ENCODE data around the gene IVD. TPM values are rescaled to one million over a fixed set of nuclear protein-coding genes. Genes with fewer than 3 reads are reported as not detected.

The IVD gene
- total RNA-seq, 1 donor from 2014 or later, result 33.4 TPM

- no peaks in the 10 kb centered on the region for H3K9me3 ChIP-seq (ENCODE audit: control insufficient read depth in 3 of 3, low read length in 3 of 3)
- H3K4me1 ChIP-seq (ENCODE audit: control insufficient read depth in 3 of 3, insufficient read depth in 3 of 3, low read length in 3 of 3), result peaks cover 0 to under 1% (median 0%) of the 10 kb centered on the region in 3 donors
- H3K27ac ChIP-seq (ENCODE audit: low read depth, low read length), result no peak overlapping the region
- H3K36me3 ChIP-seq (ENCODE audit: control insufficient read depth in 3 of 3, insufficient read depth in 3 of 3, low read length in 3 of 3), result peaks cover 53 to 70% (median 64%) of the 10 kb centered on the region in 3 donors
- H3K27me3 ChIP-seq (ENCODE audit: control insufficient read depth in 3 of 3, insufficient read depth in 3 of 3, low read length in 3 of 3), result no peaks in the 10 kb centered on the region
- no peak overlapping the region for H3K9ac ChIP-seq (ENCODE audit: low read depth in 1 of 3, low read length in 3 of 3)
- no peak overlapping the region for H3K4me3 ChIP-seq (ENCODE audit: low read length in 3 of 3)
Measured at GRCh38 chr15:40414816-40415215, 9.2 kb downstream of the IVD start.

GRCh38 chr15:40415226-40415625 is 9.6 kb downstream of the IVD start:
- Histone ChIP-seq H3K4me3 (ENCODE audit: low read length in 3 of 3) (no peak overlapping the region), H3K9ac (ENCODE audit: low read depth in 1 of 3, low read length in 3 of 3) (no peak overlapping the region), H3K36me3 (ENCODE audit: control insufficient read depth in 3 of 3, insufficient read depth in 3 of 3, low read length in 3 of 3) (peaks cover 51 to 67% (median 61%) of the 10 kb centered on the region in 3 donors), H3K27ac (ENCODE audit: low read depth, low read length) (no peak overlapping the region), H3K27me3 (ENCODE audit: control insufficient read depth in 3 of 3, insufficient read depth in 3 of 3, low read length in 3 of 3) (no peaks in the 10 kb centered on the region), H3K9me3 (ENCODE audit: control insufficient read depth in 3 of 3, low read length in 3 of 3) (no peaks in the 10 kb centered on the region), H3K4me1 (ENCODE audit: control insufficient read depth in 3 of 3, insufficient read depth in 3 of 3, low read length in 3 of 3) (peaks cover 2 to 5% (median 3%) of the 10 kb centered on the region in 3 donors)

- no peak overlapping the region for H3K4me3 ChIP-seq (ENCODE audit: low read length in 3 of 3)
- no peak overlapping the region for H3K9ac ChIP-seq (ENCODE audit: low read depth in 1 of 3, low read length in 3 of 3)
- H3K27ac ChIP-seq (ENCODE audit: low read depth, low read length), result no peak overlapping the region
- H3K36me3 ChIP-seq (ENCODE audit: control insufficient read depth in 3 of 3, insufficient read depth in 3 of 3, low read length in 3 of 3), result peaks cover 44 to 59% (median 53%) of the 10 kb centered on the region in 3 donors
- no peaks in the 10 kb centered on the region for H3K9me3 ChIP-seq (ENCODE audit: control insufficient read depth in 3 of 3, low read length in 3 of 3)
- peaks cover 10 to 13% (median 11%) of the 10 kb centered on the region in 3 donors for H3K4me1 ChIP-seq (ENCODE audit: control insufficient read depth in 3 of 3, insufficient read depth in 3 of 3, low read length in 3 of 3)
- no peaks in the 10 kb centered on the region for H3K27me3 ChIP-seq (ENCODE audit: control insufficient read depth in 3 of 3, insufficient read depth in 3 of 3, low read length in 3 of 3)
Measured at GRCh38 chr15:40416056-40416455, 10.5 kb downstream of the IVD start.

GRCh38 chr15:40418126-40418525 is 12.5 kb downstream of the IVD start:
- peaks cover 32 to 44% (median 44%) of the 10 kb centered on the region in 3 donors for H3K36me3 ChIP-seq (ENCODE audit: control insufficient read depth in 3 of 3, insufficient read depth in 3 of 3, low read length in 3 of 3)
- H3K4me3 ChIP-seq (ENCODE audit: low read length in 3 of 3), result no peak overlapping the region
- no peak overlapping the region for H3K9ac ChIP-seq (ENCODE audit: low read depth in 1 of 3, low read length in 3 of 3)
- no peaks in the 10 kb centered on the region for H3K9me3 ChIP-seq (ENCODE audit: control insufficient read depth in 3 of 3, low read length in 3 of 3)
- no peak overlapping the region for H3K27ac ChIP-seq (ENCODE audit: low read depth, low read length)
- no peaks in the 10 kb centered on the region for H3K27me3 ChIP-seq (ENCODE audit: control insufficient read depth in 3 of 3, insufficient read depth in 3 of 3, low read length in 3 of 3)
- peaks cover 20 to 23% (median 21%) of the 10 kb centered on the region in 3 donors for H3K4me1 ChIP-seq (ENCODE audit: control insufficient read depth in 3 of 3, insufficient read depth in 3 of 3, low read length in 3 of 3)

- Histone ChIP-seq H3K27ac (ENCODE audit: low read depth, low read length) (peak overlapping the region; percentile 66), H3K27me3 (ENCODE audit: control insufficient read depth in 3 of 3, insufficient read depth in 3 of 3, low read length in 3 of 3) (no peaks in the 10 kb centered on the region), H3K4me3 (ENCODE audit: low read length in 3 of 3) (no peak overlapping the region), H3K36me3 (ENCODE audit: control insufficient read depth in 3 of 3, insufficient read depth in 3 of 3, low read length in 3 of 3) (peaks cover 19 to 29% (median 27%) of the 10 kb centered on the region in 3 donors), H3K9ac (ENCODE audit: low read depth in 1 of 3, low read length in 3 of 3) (peak overlapping the region in 2 of 3 donors; percentile 50 to 57), H3K9me3 (ENCODE audit: control insufficient read depth in 3 of 3, low read length in 3 of 3) (no peaks in the 10 kb centered on the region), H3K4me1 (ENCODE audit: control insufficient read depth in 3 of 3, insufficient read depth in 3 of 3, low read length in 3 of 3) (peaks cover 20 to 27% (median 21%) of the 10 kb centered on the region in 3 donors)
Measured at GRCh38 chr15:40420071-40420713, 14.6 kb downstream of the IVD start.

GRCh38 chr15:40420793-40421192 is 15.2 kb downstream of the IVD start:
- Histone ChIP-seq H3K4me3 (ENCODE audit: low read length in 3 of 3) (no peak overlapping the region), H3K9ac (ENCODE audit: low read depth in 1 of 3, low read length in 3 of 3) (peak overlapping the region in 1 of 3 donors; percentile 57), H3K36me3 (ENCODE audit: control insufficient read depth in 3 of 3, insufficient read depth in 3 of 3, low read length in 3 of 3) (peaks cover 13 to 23% (median 21%) of the 10 kb centered on the region in 3 donors), H3K9me3 (ENCODE audit: control insufficient read depth in 3 of 3, low read length in 3 of 3) (no peaks in the 10 kb centered on the region), H3K4me1 (ENCODE audit: control insufficient read depth in 3 of 3, insufficient read depth in 3 of 3, low read length in 3 of 3) (peaks cover 20 to 27% (median 21%) of the 10 kb centered on the region in 3 donors), H3K27ac (ENCODE audit: low read depth, low read length) (peak overlapping the region; percentile 66), H3K27me3 (ENCODE audit: control insufficient read depth in 3 of 3, insufficient read depth in 3 of 3, low read length in 3 of 3) (no peaks in the 10 kb centered on the region)

DNA sequence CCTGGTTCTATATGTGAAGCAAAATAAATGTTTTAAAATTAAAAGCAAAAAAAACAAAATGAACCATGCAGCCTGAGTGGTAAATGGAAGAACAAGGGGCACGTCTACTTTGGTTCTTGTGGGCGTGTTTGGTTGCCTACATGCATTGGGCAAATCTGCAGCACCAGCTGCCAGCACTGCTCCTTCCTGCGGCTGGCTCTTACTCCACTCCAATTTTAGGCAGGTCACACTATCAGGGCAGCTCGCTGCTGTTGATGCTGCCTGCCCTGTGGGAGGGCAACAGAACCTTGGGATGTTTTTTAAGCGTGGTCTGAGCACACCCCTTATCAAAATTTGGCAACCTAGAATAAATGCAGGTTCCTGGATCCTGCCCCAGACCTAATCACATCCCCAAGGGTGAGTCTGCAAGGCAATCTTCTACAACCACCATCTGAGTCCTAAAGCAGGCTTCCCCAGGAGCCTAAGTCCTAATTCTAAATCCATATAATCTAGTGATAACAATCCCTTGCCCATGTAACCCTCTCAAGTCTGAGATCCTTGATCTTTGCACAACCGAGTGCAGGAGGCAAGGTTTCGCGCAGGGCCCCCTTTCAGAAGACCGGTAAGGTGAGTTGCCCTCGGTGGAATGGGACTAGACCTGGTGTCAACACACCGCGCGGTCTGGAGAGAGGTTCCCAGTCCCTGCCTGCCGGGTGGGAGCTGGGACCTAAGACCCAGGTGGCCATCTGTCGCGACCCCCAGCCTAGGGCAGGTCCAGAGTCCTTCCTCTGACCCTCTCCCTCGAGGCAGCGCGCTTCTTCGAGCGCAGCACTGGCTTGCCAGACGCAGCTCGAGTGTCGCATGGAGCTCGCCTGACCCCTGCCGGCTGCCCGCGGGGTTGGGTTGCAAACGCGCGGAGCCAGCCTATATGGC is 15.9 kb downstream of the IVD start:
- Histone ChIP-seq H3K9me3 (ENCODE audit: control insufficient read depth in 3 of 3, low read length in 3 of 3) (no peaks in the 10 kb centered on the region), H3K27ac (ENCODE audit: low read depth, low read length) (peak overlapping the region; percentile 66), H3K4me3 (ENCODE audit: low read length in 3 of 3) (peak overlapping the region; percentile 22 to 43 (median 22)), H3K4me1 (ENCODE audit: control insufficient read depth in 3 of 3, insufficient read depth in 3 of 3, low read length in 3 of 3) (peaks cover 20 to 27% (median 21%) of the 10 kb centered on the region in 3 donors), H3K9ac (ENCODE audit: low read depth in 1 of 3, low read length in 3 of 3) (peak overlapping the region in 1 of 3 donors; percentile 57), H3K27me3 (ENCODE audit: control insufficient read depth in 3 of 3, insufficient read depth in 3 of 3, low read length in 3 of 3) (no peaks in the 10 kb centered on the region), H3K36me3 (ENCODE audit: control insufficient read depth in 3 of 3, insufficient read depth in 3 of 3, low read length in 3 of 3) (peaks cover 9 to 16% (median 14%) of the 10 kb centered on the region in 3 donors)

- H3K36me3 ChIP-seq (ENCODE audit: control insufficient read depth in 3 of 3, insufficient read depth in 3 of 3, low read length in 3 of 3), result no peaks in the 10 kb centered on the region
- no peaks in the 10 kb centered on the region for H3K27me3 ChIP-seq (ENCODE audit: control insufficient read depth in 3 of 3, insufficient read depth in 3 of 3, low read length in 3 of 3)
- peak overlapping the region in 2 of 3 donors; percentile 29 to 40 for H3K9ac ChIP-seq (ENCODE audit: low read depth in 1 of 3, low read length in 3 of 3)
- H3K27ac ChIP-seq (ENCODE audit: low read depth, low read length), result no peak overlapping the region
- H3K4me3 ChIP-seq (ENCODE audit: low read length in 3 of 3), result no peak overlapping the region
- peaks cover 20 to 27% (median 21%) of the 10 kb centered on the region in 3 donors for H3K4me1 ChIP-seq (ENCODE audit: control insufficient read depth in 3 of 3, insufficient read depth in 3 of 3, low read length in 3 of 3)
- no peaks in the 10 kb centered on the region for H3K9me3 ChIP-seq (ENCODE audit: control insufficient read depth in 3 of 3, low read length in 3 of 3)
Measured at GRCh38 chr15:40424483-40425115, 19.0 kb downstream of the IVD start.

GRCh38 chr15:40425681-40426080 is 20.1 kb downstream of the IVD start:
- Histone ChIP-seq H3K27me3 (ENCODE audit: control insufficient read depth in 3 of 3, insufficient read depth in 3 of 3, low read length in 3 of 3) (peaks cover 0 to 5% (median 0%) of the 10 kb centered on the region in 3 donors), H3K9ac (ENCODE audit: low read depth in 1 of 3, low read length in 3 of 3) (no peak overlapping the region), H3K4me1 (ENCODE audit: control insufficient read depth in 3 of 3, insufficient read depth in 3 of 3, low read length in 3 of 3) (peaks cover 12 to 18% (median 14%) of the 10 kb centered on the region in 3 donors), H3K9me3 (ENCODE audit: control insufficient read depth in 3 of 3, low read length in 3 of 3) (no peaks in the 10 kb centered on the region), H3K36me3 (ENCODE audit: control insufficient read depth in 3 of 3, insufficient read depth in 3 of 3, low read length in 3 of 3) (no peaks in the 10 kb centered on the region), H3K27ac (ENCODE audit: low read depth, low read length) (no peak overlapping the region), H3K4me3 (ENCODE audit: low read length in 3 of 3) (no peak overlapping the region)

Data from skeletal muscle tissue (tissue), 4 donors.